SK-N-MC (cell line): ENCODE data around the gene INSIG2.
A peak's percentile ranks its signal among the peaks of the same experiment; 100 is the strongest.

Experiments
- DNase-seq: peaks from one replicate; pipeline ENCODE4 v3.0.0-alpha.2; 2011; ENCODE audit warnings: low read depth, low spot score
- H3K27ac ChIP-seq: fragments of 200-600 bp; sonication (generic); 2 replicates; pipeline ENCODE4 v1.5.1; 2016; ENCODE audit warnings: mixed run types
- H3K36me3 ChIP-seq: fragments of 200-600 bp; sonication (generic); 2 replicates; pipeline ENCODE4 v1.6.1; 2017; ENCODE audit warnings: antibody characterized with exemption, low read length, mixed read lengths; ENCODE audit not compliant: insufficient read depth
- H3K4me3 ChIP-seq: fragments of 200-600 bp; sonication (generic); 2 replicates; pipeline ENCODE4 v1.5.1; 2016
- H3K9ac ChIP-seq: fragments of 200-600 bp; sonication (generic); 2 replicates; pipeline ENCODE4 v1.8.0; 2017; ENCODE audit warnings: mixed run types, mixed read lengths; ENCODE audit not compliant: insufficient read length
- H3K9me3 ChIP-seq: fragments of 200-600 bp; sonication (generic); 2 replicates; pipeline ENCODE4 v1.6.1; 2017; ENCODE audit warnings: low read depth, mild to moderate bottlenecking, antibody characterized with exemption, low read length, moderate library complexity, mixed read lengths
- EZH2 ChIP-seq: fragments of 200-600 bp; sonication (generic); IDR thresholded peaks from one replicate; pipeline ENCODE4 v1.6.1; 2017; ENCODE audit warnings: antibody characterized with exemption
- FOXP2 ChIP-seq: optimal IDR thresholded peaks from 2 replicates; pipeline ENCODE3; 2011; ENCODE audit warnings: mild to moderate bottlenecking, moderate library complexity; ENCODE audit not compliant: insufficient read depth; ENCODE audit errors: extremely low read length, control extremely low read depth
- POLR2AphosphoS5 ChIP-seq: IDR thresholded peaks from 2 replicates; pipeline ENCODE4 v1.6.1; 2012; ENCODE audit warnings: mild to moderate bottlenecking, low read depth, low read length, borderline replicate concordance

The INSIG2 gene

DNA sequence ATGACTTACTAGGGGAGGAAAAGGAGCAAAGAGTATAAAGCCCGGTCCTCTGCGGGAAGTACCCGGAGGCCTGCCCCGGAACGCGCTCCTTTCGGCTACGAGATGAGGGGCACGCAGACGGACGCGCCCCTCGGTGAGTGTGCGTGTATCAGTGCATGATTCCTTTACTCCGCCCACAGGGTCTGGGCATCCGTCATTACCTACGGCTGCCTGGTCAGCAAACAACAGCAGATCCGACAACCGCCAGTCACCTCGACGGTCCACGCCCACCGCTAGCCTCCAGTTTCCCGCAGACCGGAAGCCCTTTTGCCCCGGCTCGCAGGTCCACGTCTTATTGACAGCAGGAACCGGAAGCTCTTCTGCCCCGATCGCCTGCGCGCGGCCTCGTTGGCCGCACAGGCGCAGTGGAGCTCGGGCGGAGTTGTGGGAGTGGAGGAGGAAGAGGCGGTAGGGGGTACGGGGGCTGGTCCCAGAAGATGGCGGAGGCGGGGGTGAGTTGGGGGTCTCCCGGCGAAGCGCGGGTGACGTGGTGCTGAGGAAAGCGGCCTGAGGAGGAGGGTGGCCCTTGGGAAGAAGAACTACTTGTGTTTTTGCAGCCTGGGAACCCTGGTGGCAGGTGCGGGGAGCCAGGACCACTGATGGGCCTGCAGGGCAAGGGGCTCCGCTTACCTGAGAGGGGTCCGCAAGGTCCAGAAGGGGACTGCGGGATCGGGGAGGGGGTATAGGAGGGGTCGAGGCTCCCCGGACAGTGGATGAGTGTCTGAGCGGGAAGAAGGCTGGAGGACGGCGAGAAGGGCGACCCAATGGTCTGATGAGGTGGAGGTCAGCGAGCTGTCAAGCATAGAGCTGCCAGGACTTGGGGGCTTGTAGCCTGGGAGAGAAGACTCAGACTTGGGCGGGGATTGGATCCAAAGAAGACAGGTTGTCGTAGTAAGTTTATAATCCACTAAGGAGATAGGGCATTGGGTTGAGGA lies at the start of gene INSIG2:
TSS of gene INSIG2 (plus strand) at position 421 of the 974 bp plus-strand sequence. CDS start 8,086 bp downstream, outside the sequence.
- DNase-seq = peak; percentile 56
- no peak within 1 kb of the TSS for H3K27ac ChIP-seq
- peak within 1 kb of the TSS; percentile 95 for H3K4me3 ChIP-seq
- peak within 1 kb of the TSS; percentile 71 for H3K9ac ChIP-seq
- H3K36me3 ChIP-seq = no peaks in the 10 kb centered on the region
- no peaks in the 10 kb centered on the region for H3K9me3 ChIP-seq
- TF ChIP-seq FOXP2 = no peak
- peak; percentile 74; the same call in 1 of the 2 replicates for TF ChIP-seq POLR2AphosphoS5
- TF ChIP-seq EZH2 = no peak

DNA sequence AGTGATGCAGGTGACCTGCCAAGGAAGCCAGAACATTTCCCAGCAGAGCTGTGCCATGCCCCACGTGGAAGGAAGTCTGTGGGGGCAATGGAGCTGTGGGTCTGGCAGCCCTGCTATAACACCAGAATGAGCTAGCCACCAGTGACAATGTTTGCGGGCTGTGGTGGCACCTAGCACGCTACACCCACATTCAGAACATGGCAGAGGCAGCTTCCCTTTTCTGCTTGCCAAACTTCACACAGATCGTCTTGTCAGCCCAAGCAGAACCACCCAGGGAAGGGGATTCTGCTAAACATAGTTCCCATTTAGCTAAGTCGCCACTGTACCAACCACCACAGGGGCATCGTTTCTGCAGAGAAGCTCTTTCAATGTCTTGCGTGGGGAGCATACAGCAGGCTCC lies 47.4 kb upstream of the INSIG2 start:
- no peak for DNase-seq
- H3K27ac ChIP-seq = no peak overlapping the region
- no peak overlapping the region for H3K9ac ChIP-seq
- no peaks in the 10 kb centered on the region for H3K9me3 ChIP-seq
- no peaks in the 10 kb centered on the region for H3K36me3 ChIP-seq
- no peak overlapping the region for H3K4me3 ChIP-seq
- TF ChIP-seq FOXP2 = no peak
- TF ChIP-seq EZH2 = no peak
- no peak for TF ChIP-seq POLR2AphosphoS5

DNA sequence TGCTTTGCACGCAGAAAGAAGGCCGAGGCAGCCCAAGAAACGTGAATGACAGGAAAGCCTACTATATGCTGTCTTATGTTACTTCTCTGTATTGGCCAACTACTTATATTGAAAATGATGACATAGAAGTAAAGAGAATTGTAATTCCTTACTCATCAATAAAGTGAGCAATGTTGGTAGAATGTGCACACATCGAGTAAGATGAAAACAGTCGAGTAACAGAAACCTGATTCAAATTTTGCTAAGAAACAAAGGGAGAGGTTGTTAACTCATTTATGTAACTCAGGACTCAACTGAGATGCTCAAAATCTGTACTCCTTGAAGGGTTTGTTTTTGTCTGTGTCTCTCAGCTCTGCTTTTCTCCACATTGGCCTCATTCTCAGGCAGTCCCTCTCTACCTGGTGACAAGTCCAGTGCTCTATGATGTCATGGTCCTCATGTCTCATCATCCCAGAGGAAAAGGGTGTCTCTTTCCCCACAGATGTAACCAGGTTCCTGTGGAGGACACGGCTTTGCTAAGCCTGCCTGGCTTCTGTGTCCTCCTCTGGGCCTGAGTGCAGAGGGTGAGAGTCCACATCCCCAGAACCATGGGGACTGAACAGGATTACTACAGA lies 44.1 kb upstream of the INSIG2 start:
- Histone ChIP-seq H3K4me3 (no peak overlapping the region), H3K36me3 (no peaks in the 10 kb centered on the region), H3K27ac (no peak overlapping the region), H3K9me3 (no peaks in the 10 kb centered on the region), H3K9ac (no peak overlapping the region)
- TF ChIP-seq EZH2 = no peak
- TF ChIP-seq FOXP2 = no peak
- no peak for TF ChIP-seq POLR2AphosphoS5
- no peak for DNase-seq

DNA sequence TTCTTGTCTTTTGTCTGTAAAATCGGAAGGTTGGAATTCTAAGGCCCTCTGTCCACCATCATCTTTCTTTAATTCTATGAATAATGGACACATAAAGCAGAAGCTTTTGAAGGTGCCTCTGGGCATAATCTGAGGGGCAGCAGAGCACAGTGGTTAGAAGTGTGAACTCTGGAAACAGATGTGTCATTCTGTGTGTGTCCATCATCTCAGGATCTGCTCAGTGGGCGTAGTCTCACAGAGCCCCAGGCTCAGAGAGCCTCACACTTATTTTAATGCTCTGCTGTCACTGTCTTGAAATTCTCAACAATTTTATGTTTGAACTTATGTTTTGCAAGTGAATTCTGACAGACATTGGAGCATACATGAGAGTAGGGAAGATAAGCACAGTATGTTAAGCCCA lies 43.4 kb upstream of the INSIG2 start:
- Histone ChIP-seq H3K36me3 (no peaks in the 10 kb centered on the region), H3K4me3 (no peak overlapping the region), H3K9ac (no peak overlapping the region), H3K9me3 (no peaks in the 10 kb centered on the region), H3K27ac (no peak overlapping the region)
- no peak for DNase-seq
- TF ChIP-seq POLR2AphosphoS5 (no peak), EZH2 (no peak), FOXP2 (no peak)

DNA sequence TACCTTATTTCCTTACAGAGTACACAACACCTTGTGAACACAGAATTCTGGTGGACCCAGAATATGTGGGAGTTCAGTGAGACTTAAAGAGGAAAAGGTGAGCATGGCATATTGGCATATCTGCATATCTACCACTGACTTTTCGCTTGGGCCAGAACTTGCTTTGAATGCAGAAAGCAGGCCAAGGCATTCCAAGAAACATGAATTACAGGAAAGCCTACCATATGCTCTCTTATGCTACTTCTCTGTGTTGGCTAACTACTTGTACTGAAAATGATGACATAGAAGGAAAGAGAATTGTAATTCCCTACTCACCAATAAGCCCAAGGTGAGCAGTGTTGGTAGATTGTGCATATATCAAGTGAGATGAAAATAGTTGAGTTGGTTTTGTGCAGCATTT lies 43.0 kb upstream of the INSIG2 start:
- H3K9ac ChIP-seq = no peak overlapping the region
- no peak for DNase-seq
- no peaks in the 10 kb centered on the region for H3K36me3 ChIP-seq
- H3K4me3 ChIP-seq = no peak overlapping the region
- TF ChIP-seq FOXP2 = no peak
- H3K9me3 ChIP-seq = no peaks in the 10 kb centered on the region
- H3K27ac ChIP-seq = no peak overlapping the region

DNA sequence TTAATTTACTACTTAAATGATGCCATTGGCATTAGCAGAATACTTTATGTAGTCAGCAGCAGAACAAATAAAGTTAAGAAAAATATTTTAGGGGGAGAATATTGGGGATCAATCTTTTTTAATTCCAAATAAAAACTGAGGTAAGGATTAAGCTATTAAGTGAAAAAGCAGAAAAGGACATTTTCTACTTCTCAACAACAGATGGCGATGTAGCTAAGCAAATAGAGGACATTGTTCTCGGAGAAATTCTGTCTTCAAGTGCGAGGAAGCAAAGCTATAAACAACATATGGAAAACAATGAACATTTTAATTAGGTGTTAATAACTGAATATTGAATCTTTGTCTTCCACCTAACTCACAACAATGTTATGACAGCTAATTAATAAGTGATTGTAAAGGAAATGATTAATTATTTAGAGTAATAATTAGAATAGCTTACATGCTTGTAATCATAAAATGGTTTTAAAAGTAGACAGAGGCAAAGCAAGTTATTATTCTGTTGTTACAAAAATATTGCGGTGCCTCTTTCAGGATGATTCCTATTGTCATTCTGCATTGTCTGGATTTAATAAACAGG lies 41.5 kb upstream of the INSIG2 start:
- TF ChIP-seq EZH2 (no peak), POLR2AphosphoS5 (no peak), FOXP2 (no peak)
- Histone ChIP-seq H3K36me3 (no peaks in the 10 kb centered on the region), H3K4me3 (no peak overlapping the region), H3K9me3 (no peaks in the 10 kb centered on the region), H3K27ac (no peak overlapping the region), H3K9ac (no peak overlapping the region)
- peak; percentile 12 for DNase-seq

DNA sequence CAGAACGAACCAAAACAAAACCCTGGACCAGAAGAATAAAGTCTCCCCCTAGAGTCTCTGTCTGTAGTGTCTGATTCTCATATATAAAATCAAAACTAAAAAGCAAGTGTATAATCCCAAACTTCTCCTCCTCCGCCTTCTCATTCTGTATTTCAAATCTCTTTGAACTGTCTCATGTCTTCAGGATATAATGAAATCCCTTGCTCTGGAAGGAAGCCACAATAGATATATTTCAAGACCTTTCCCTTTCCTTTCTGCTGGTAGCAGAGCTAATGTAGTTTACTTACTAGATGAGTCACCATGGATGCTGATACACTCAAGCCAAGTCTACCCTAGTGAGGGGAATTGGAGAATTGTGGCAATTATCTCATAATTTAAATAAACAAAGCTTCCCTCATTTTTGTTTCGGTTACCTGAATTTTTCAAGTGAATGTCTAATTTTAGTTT lies 40.9 kb upstream of the INSIG2 start:
- DNase-seq = no peak
- Histone ChIP-seq H3K27ac (no peak overlapping the region), H3K9ac (no peak overlapping the region), H3K36me3 (no peaks in the 10 kb centered on the region), H3K4me3 (no peak overlapping the region), H3K9me3 (no peaks in the 10 kb centered on the region)
- no peak for TF ChIP-seq FOXP2

DNA sequence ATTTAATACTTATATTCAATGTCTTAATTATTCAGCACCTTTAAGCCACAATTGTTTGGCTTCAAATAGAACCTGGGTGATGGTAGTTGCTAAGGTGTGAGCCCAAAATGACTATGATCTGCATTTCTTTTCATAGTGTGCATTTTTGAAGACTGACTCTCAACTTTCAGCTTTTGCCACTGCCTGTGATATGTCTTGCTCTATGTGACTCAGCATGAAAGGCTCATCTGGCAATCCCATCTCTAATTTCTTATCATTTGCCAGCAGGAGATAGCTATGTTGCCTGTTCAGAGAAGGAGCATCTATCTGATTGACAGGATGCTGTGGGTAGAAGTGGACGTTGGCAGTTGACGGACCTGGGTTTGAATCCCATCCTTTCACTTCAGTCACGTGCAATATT lies 39.9 kb upstream of the INSIG2 start:
- TF ChIP-seq EZH2 (no peak), POLR2AphosphoS5 (no peak), FOXP2 (no peak)

More for the DNA sequence above, 39.9 kb upstream of the INSIG2 start:
- H3K9ac ChIP-seq = no peak overlapping the region
- H3K4me3 ChIP-seq = no peak overlapping the region
- no peaks in the 10 kb centered on the region for H3K36me3 ChIP-seq
- no peaks in the 10 kb centered on the region for H3K9me3 ChIP-seq
- H3K27ac ChIP-seq = no peak overlapping the region
- no peak for DNase-seq
